HG03342 (cell line): ENCODE results near the gene PCBP4.
"Not testable (repeated sequence)": the region's sequence is repeated elsewhere in the genome, so short reads cannot be mapped to it uniquely, and the experiment has no call there.

Experiments
- ATAC-seq: cut with Tn5 transposase; IDR thresholded peaks from one replicate; pipeline ENCODE4 v1.9.1; 2021; ENCODE audit warnings: mild to moderate bottlenecking, moderate library complexity; ENCODE audit not compliant: unreplicated experiment

Gene PCBP4

GRCh38 chr3:51995346-51996163 is 28.3 kb upstream of the PCBP4 start, which contains the start of gene RPL29:
RPL29 (minus strand) TSS chr3:51995895; CDS start chr3:51995461, 434 bp downstream.
- peak; percentile 85 for ATAC-seq

DNA sequence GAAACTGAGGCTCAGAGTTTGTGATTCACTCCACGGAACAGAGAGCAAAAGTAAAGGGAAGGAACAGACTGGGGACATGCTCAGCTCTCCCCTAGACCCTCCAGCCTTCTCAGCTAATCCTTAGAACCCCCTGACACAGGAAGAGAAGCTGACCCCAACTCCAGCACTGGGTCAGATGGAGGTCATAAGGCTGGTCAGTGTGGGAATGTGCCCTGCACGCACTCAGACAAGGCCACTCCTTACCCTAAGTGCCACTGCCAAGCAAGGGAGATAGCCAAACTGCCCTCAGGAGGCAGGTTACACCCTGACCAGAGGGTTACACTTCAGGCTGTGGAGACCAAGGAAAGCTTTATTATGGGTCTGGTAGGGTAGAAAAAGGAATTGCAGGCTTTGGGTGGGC is 27.3 kb upstream of the PCBP4 start:
- no peak for ATAC-seq

- not testable (repeated sequence) for ATAC-seq
These were observed 26.4 kb upstream of the PCBP4 start for GRCh38 chr3:51993657-51994056.

- no peak for ATAC-seq
These were observed 24.9 kb upstream of the PCBP4 start for GRCh38 chr3:51992017-51992682.

- not testable (repeated sequence) for ATAC-seq
These were observed 23.3 kb upstream of the PCBP4 start for GRCh38 chr3:51990501-51990971.

GRCh38 chr3:51988286-51989146 is 21.3 kb upstream of the PCBP4 start:
- ATAC-seq, result no peak

DNA sequence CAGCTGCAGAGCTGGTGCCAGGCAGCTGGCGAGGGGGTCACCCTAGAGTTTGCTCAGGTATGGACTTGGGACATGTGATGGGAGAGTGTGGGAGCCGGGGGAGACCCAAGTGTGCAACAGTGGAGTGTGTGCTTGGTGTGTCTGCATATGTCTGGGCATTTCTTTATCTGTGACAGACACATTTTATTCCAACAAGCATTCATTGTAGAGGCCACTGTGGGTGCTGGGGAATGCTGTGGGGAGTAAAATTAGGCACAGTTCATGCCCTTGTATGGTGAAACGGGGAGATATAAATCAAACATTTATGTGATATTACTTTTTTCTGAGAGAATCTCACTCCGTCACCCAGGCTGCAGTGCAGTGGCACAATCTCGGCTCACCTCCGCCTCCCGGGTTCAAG is 20.3 kb upstream of the PCBP4 start:
- no peak for ATAC-seq

- no peak for ATAC-seq
These were observed 19.0 kb upstream of the PCBP4 start for GRCh38 chr3:51986010-51986947.

DNA sequence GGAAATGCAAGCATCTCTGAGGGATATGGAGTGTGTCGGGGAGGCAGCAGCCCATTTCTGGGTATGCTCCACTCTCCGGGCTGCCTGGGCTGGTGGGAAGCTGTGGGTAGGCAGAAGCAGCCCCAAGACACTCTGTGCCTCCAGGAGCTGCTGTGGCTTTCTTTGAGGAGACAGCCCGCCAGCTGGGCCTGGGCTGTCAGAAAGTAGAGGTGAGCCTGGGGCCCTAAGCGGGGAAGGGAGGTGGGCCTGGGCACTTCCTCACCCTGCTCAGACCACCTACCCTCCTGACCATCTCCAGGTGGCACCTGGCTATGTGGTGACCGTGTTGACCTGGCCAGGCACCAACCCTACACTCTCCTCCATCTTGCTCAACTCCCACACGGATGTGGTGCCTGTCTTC is 17.8 kb upstream of the PCBP4 start:
- ATAC-seq, result no peak

DNA sequence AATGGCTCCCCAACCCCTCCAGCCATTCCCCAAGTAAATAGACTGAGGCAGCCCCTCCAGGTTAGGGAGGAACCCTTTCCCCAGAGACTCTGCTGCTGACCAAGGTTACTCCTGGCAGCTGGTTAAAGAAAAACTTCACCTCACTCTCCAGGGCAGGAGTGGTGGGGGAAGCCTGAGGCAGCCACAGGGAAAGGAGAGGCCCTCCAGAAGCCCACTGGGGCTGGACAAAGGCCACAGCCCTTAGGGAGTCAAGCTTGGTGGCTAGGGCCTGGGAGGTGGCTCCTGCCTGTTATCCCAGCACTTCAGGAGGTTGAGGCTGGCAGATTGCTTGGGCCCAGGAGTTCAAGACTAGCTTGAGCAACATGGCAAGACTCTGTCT is 17.0 kb upstream of the PCBP4 start:
- no peak for ATAC-seq

GRCh38 chr3:51983578-51984268 is 16.5 kb upstream of the PCBP4 start:
- no peak for ATAC-seq

DNA sequence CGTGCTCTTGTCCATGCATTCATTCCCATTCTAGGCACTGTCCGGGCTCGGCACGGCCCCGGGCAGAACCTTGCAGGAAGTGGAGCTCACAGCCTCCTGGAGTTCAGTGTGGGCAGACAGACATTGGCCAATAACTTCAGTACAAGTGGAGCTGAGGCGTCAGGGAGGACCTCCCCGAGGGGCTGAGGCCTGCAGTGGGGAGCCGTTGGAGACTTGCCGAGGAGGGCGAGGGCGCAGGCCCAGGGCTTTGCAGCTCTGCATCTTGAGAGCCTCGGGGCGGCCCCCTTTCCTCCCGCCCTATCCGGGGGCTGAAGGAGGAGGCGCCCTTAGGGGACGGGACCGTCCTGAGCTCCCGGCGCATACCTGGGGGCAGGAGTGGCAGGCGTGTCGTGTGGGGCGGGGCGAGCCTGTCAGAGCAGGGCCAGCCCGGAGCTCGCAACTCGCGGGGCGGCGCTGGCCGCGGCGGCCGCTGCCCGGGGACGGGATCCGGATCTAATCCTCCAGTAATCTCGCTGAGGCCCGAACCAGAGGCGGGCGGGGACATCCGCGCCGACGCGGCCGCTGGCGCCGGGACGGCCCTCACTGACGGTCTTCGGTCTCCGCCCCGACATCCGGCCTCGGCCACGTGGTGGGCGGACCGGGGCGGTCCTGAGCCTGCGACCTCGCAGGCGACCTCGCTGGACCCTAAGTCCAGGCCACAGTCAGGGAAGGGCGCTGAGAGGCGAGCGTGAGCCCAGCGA is 15.8 kb upstream of the PCBP4 start, which contains the start of gene ACY1:
ACY1 (plus strand) TSS at position 698 of the 740 bp plus-strand sequence. CDS start 530 bp downstream, outside the sequence.
- peak; percentile 67 for ATAC-seq

DNA sequence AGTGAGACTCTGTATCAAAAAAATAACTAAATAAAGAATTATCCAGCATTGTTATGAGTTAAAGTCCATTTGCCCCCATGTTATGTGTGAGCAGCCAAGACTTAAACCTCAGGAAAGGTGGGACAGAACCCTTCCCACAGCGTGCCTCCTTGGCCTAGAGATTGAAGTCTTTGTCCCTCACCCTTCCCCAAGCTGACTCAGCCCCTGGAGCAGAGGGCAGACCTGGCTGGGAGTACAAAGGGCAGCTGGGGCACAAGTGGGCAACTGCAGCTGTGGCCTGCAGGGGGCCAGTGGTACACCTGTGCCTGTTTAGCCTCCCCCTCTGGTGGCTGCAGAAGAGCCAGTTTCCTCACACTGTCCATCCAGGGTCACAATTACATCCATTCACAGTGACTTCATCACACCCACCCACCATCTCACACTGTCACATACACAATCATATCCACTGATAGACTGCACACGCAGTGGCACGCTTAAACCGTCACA is 15.1 kb upstream of the PCBP4 start:
- ATAC-seq, result peak; percentile 53

- no peak for ATAC-seq
These were observed 13.0 kb upstream of the PCBP4 start for GRCh38 chr3:51980253-51980652.

GRCh38 chr3:51978143-51978502 is 10.9 kb upstream of the PCBP4 start:
- ATAC-seq, result no peak

GRCh38 chr3:51977446-51978142 is 10.3 kb upstream of the PCBP4 start:
- no peak for ATAC-seq

DNA sequence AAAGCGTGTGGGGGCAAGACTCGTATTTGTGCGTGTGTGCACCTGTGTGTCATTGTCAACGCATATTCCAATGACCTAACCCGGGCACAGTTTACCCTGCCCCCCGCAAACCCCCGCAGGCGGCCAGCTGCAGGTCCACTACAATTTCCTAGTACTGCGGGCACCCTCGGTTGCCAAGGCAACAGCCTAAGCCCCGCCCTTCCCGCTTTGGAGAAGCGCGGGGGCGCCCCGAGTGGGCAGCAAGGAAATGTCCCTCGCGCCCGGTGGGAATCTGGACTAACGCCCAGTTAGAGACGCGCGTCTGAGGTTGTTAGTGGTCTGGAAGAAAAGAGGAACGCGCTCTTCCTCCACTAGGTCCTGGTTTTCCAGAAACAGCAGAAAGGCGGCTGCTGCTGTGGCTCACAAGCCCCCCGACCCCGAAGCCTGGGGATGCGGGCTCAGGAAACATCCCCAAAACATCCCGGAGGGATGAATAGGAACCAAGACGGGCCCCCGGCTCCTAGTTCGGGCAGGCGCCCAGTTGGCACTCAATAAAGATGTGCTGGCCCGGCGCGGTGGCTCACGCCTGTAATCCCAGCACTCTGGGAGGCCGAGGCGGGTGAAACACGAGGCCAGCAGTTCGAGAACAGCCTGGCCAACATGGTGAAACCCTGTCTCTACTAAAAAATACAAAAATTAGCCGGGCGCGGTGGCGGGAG is 8.7 kb upstream of the PCBP4 start:
- no peak for ATAC-seq
